RWPE1 (cell line): ENCODE measurements around the gene OR2D3.
"Not testable (repeated sequence)": the region's sequence is repeated elsewhere in the genome, so short reads cannot be mapped to it uniquely, and the experiment has no call there.

Experiments
- CTCF ChIA-PET: fragments of 350-600 bp; sonication (Branson Sonifier 250); formaldehyde crosslinking; extraction: SDS; loops from one replicate; lab custom pipeline; 2021; lab: Yijun Ruan, JAX
- POLR2A ChIA-PET: fragments of 400-600 bp; formaldehyde crosslinking; extraction: SDS; loops from one replicate; lab custom pipeline; 2020; ENCODE audit warnings: antibody characterized with exemption; ENCODE audit not compliant: low non-redundant PET; lab: Yijun Ruan, JAX
- DNase-seq: peaks from one replicate; pipeline ENCODE4 v3.0.0; 2012; ENCODE audit warnings: low spot score
- H3K27ac ChIP-seq: fragments of 450-650 bp; 2 replicates; pipeline ENCODE4 v1.5.1; 2017
- CTCF ChIP-seq: fragments of 450-650 bp; conservative IDR thresholded peaks from 2 replicates; pipeline ENCODE4 v1.5.1; 2017; ENCODE audit warnings: low read depth, mild to moderate bottlenecking

OR2D3 gene

GRCh38 chr11:6941970-6942369 is 21.2 kb downstream of the OR2D3 start:
- DNase-seq, result no peak
- no peak overlapping the region for H3K27ac ChIP-seq
- POLR2A ChIA-PET, result no interaction called here
- CTCF ChIA-PET, result no interaction called here
- no peak for TF ChIP-seq CTCF

- DNase-seq, result no peak
- H3K27ac ChIP-seq, result no peak overlapping the region
- ChIA-PET CTCF (no interaction called here), POLR2A (no interaction called here)
- TF ChIP-seq CTCF, result no peak
Measured at GRCh38 chr11:6943131-6943530, 22.3 kb downstream of the OR2D3 start.

GRCh38 chr11:6954248-6954647 is 33.4 kb downstream of the OR2D3 start:
- DNase-seq, H3K27ac ChIP-seq, POLR2A ChIA-PET, CTCF ChIA-PET: not testable (repeated sequence)

GRCh38 chr11:6962141-6962540 is 41.3 kb downstream of the OR2D3 start:
- no peak for TF ChIP-seq CTCF
- no peak for DNase-seq
- CTCF ChIA-PET, result no interaction called here
- H3K27ac ChIP-seq, result no peak overlapping the region
- POLR2A ChIA-PET, result no interaction called here

- ChIA-PET POLR2A (no interaction called here), CTCF (no interaction called here)
- no peak for DNase-seq
- no peak overlapping the region for H3K27ac ChIP-seq
- no peak for TF ChIP-seq CTCF
Measured at GRCh38 chr11:6962673-6963072, 41.9 kb downstream of the OR2D3 start.

- CTCF ChIA-PET, result interaction anchor here (1.1 kb wide), 1 partner anchor 23 kb away, joined by 4 read pairs; no protein-coding TSS in a partner anchor
- no peak for TF ChIP-seq CTCF
- POLR2A ChIA-PET, result no interaction called here
- H3K27ac ChIP-seq, result no peak overlapping the region
- DNase-seq, result no peak
Measured at GRCh38 chr11:6968816-6969215, 48.0 kb downstream of the OR2D3 start.

GRCh38 chr11:6969854-6970253 is 49.1 kb downstream of the OR2D3 start:
- H3K27ac ChIP-seq, POLR2A ChIA-PET, CTCF ChIA-PET, DNase-seq: not testable (repeated sequence)
